ENCODE results near the gene ZNF768. TPM values are rescaled to one million over a fixed set of nuclear protein-coding genes. Genes with fewer than 3 reads are reported as not detected.

The ZNF768 gene
- total RNA-seq, 2 experiments from 2014 or later, result 7.4 to 8.1 TPM

DNA sequence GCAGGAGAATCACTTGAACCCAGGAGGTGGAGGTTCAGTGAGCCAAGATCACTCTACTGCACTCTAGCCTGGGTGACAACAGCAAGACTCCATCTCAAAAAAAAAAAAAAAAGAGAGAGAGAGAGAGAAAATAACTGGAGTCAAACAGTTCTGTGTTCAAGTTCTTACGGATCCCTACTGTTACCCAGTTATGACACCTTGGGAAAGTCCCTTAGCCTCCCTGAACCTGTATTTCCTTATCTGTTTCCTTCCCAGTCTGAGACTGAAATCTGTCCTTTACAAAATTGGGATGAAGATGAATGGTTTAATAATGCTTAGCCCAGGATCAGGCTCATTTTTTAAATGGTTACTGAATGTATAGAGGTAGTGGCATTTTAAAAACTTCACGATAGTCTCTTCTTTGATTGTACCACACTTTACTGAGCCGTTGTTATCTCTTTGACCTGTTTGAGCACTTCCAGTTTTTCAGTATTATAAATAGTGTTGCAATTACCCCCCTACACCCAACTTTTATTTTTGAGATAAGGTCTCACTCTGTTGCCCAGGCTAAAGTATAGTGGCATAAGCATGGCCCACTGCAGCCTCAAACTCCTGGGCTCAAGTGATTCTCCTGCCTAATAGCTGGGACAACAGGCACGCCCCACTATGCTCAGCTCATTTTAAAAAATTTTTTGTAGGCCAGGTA lies 17.1 kb downstream of the ZNF768 start:
- peaks cover 46% of the 10 kb centered on the region for H3K36me3 Mint-ChIP-seq
- ATAC-seq (ENCODE audit: low read depth) (no peak), DNase-seq (no peak)
- H3K27me3 Mint-ChIP-seq, result no peaks in the 10 kb centered on the region
- no peak overlapping the region for H3K27ac Mint-ChIP-seq
- no peak overlapping the region for H3K4me3 Mint-ChIP-seq
- H3K9me3 Mint-ChIP-seq, result no peaks in the 10 kb centered on the region
- peaks cover 16% of the 10 kb centered on the region for H3K4me1 Mint-ChIP-seq
- POLR2A ChIA-PET, result interaction anchor here (1.0 to 4.8 kb wide), 4 partner anchors 10 to 28 kb away, joined by 3 to 16 read pairs (median 5); no protein-coding TSS in a partner anchor

DNA sequence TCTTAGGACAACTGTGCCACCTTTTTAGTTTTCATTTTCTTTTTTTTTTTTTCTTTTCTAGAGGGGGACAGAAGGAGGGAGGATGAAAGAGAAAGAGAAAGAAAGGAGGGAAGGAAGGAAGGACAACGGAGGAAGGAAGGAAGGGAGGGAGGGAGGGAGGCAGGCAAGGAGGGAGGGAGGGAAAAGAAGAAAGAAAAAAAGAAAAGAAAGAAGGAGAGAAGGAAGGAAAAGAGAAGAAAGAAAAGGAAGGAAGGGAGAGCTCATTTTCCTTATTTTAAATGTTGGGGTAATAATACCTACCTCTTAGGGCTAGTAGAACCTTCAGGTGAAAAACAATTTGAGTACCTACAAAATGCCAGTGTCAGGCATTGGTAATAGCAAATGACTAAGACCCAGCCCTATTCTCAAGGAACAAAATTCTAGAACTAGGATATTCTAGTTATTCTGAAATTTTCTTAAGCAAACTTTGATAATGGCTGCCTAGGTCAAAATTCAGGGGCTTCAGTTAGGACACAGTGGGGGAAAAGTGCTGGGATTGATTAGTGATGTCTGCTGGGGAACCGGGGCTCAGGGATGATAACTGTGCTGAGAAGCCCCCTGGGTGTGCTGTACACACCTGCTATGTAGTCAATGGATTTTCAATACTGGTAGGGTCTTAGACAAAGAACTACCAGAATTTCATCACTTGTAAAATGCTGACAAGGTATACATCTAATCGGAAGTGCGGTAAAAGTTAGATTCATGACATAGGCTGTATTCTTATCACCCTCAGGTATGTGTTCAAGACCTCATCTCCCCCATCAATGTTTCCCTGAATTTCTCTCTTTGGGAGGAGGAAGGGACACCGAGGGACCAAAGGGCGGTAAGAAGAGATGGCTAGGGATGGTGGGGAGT lies 22.7 kb downstream of the ZNF768 start:
- Mint-ChIP-seq H3K27ac (peak overlapping the region; percentile 38), H3K27me3 (no peaks in the 10 kb centered on the region), H3K4me3 (no peak overlapping the region), H3K4me1 (peaks cover 7% of the 10 kb centered on the region), H3K9me3 (no peaks in the 10 kb centered on the region), H3K36me3 (peaks cover 27% of the 10 kb centered on the region)
- no peak for ATAC-seq (ENCODE audit: low read depth)
- no peak for DNase-seq
- POLR2A ChIA-PET, result interaction anchor here (0.6 to 2.1 kb wide), 3 partner anchors 12 to 56 kb away, joined by 4 to 7 read pairs (median 5); partner anchors contain the start of gene ZNF747

DNA sequence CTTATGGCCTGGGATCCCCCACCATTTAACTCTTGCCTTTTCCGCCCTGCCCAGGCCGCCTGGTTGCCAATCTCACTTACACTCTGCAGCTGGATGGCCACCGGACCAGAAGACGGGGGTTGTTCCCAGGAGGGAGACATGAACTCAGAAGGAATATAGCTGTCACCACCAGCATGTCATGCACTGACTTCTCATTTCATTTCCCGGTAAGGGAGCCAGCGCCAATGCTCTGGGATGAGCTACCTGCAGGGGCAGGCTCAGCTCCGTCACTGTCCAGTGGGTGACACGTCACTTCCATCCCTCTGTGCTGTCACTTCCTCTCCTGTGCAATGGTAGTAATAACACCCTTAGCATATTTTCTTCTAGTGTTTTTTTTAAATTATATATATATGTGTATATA lies 27.1 kb downstream of the ZNF768 start:
- H3K4me1 Mint-ChIP-seq, result peaks cover 4% of the 10 kb centered on the region
- POLR2A ChIA-PET, result interaction anchor here (0.6 to 4.0 kb wide), 2 partner anchors 11 to 76 kb away, joined by 4 to 16 read pairs; no protein-coding TSS in a partner anchor
- H3K27ac Mint-ChIP-seq, result no peak overlapping the region
- no peak overlapping the region for H3K4me3 Mint-ChIP-seq
- no peaks in the 10 kb centered on the region for H3K27me3 Mint-ChIP-seq
- H3K9me3 Mint-ChIP-seq, result no peaks in the 10 kb centered on the region
- peaks cover 29% of the 10 kb centered on the region for H3K36me3 Mint-ChIP-seq
- DNase-seq (no peak), ATAC-seq (ENCODE audit: low read depth) (no peak)

DNA sequence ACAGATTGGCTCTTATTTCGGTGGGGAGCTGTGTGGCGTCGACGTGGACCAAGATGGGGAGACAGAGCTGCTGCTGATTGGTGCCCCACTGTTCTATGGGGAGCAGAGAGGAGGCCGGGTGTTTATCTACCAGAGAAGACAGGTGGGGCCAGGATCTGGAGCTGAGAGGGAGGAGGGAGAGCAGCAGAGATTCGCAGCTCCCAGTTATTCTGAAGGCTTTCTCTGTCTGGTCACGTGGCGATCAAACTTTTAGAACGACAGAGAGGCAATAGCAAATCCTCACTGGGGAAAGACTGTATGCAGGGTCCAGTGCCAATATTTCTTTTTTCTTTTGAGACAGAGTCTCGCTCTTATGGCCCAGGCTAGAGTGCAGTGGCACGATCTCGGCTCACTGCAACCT lies 31.7 kb downstream of the ZNF768 start:
- Mint-ChIP-seq H3K9me3 (no peaks in the 10 kb centered on the region), H3K27me3 (no peaks in the 10 kb centered on the region), H3K36me3 (peaks cover 39% of the 10 kb centered on the region), H3K4me3 (no peak overlapping the region), H3K4me1 (peaks cover 18% of the 10 kb centered on the region), H3K27ac (peak overlapping the region; percentile 43)
- POLR2A ChIA-PET, result interaction anchor here (0.6 to 2.2 kb wide), 11 partner anchors 9 to 65 kb away, joined by 3 to 5 read pairs (median 4); partner anchors contain the start of gene DCTPP1
- DNase-seq (no peak), ATAC-seq (ENCODE audit: low read depth) (no peak)

DNA sequence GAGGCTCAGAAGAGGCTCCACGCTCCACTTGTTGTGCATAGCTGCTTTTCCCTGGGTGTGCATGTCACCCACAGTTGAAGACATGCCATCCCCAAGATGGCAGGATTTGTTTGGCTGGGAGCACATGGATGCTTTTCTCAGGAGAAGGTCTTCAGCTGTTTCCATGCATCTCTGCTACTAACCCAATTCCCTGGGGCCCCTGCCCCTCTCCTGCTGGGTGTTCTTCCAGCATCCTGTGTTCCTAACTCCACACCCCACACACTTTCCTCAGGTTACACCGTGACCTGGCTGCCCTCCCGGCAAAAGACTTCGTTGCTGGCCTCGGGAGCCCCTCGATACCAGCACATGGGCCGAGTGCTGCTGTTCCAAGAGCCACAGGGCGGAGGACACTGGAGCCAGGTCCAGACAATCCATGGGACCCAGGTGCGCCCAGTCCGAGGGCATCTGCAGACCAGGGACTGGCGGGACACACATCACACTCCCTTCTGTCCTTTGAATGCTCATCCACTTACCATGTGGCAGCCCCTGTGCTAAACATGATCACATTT lies 32.4 kb downstream of the ZNF768 start:
- H3K9me3 Mint-ChIP-seq, result no peaks in the 10 kb centered on the region
- peaks cover 42% of the 10 kb centered on the region for H3K36me3 Mint-ChIP-seq
- no peaks in the 10 kb centered on the region for H3K27me3 Mint-ChIP-seq
- peaks cover 24% of the 10 kb centered on the region for H3K4me1 Mint-ChIP-seq
- no peak overlapping the region for H3K27ac Mint-ChIP-seq
- POLR2A ChIA-PET, result interaction anchor here (1.1 to 2.2 kb wide), 4 partner anchors 16 to 64 kb away, joined by 3 to 5 read pairs (median 4); partner anchors contain the start of gene DCTPP1
- DNase-seq, result no peak
- H3K4me3 Mint-ChIP-seq, result no peak overlapping the region
- ATAC-seq (ENCODE audit: low read depth), result no peak

DNA sequence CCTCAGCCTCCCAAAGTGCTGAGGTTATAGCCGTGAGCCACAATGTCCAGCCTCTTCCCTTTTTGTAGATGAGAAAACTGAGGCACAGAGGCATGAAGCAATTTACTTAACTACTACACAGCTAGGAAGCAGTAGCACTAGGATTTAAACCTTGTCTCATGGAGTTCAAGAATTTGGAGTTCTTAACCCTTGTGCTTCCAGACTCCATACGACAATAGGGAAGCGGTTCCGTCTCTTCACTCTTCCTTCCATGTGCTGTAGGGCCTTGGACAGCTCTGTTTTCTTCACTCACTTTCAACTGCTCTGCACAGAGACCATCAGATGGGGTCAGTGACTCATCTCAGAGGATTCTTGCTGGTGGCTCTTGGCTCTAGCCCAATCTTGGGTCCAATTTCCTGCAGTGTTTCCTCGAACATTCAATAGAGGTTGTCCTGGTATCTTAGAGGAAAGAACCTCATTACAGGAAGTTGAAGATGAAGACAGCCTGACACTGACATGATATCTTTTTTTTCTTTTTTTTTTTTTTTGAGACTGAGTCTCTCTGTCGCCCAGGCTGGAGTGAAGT lies 34.5 kb downstream of the ZNF768 start:
- peak overlapping the region; percentile 43 for H3K4me3 Mint-ChIP-seq
- no peaks in the 10 kb centered on the region for H3K27me3 Mint-ChIP-seq
- H3K9me3 Mint-ChIP-seq, result no peaks in the 10 kb centered on the region
- H3K27ac Mint-ChIP-seq, result peak overlapping the region; percentile 91
- ATAC-seq (ENCODE audit: low read depth) (peak; percentile 89), DNase-seq (no peak)
- POLR2A ChIA-PET, result interaction anchor here (0.6 to 4.8 kb wide), 15 partner anchors 12 to 132 kb away, joined by 3 to 25 read pairs (median 4); partner anchors contain the start of genes ITGAL and ZNF747
- peaks cover 34% of the 10 kb centered on the region for H3K4me1 Mint-ChIP-seq
- H3K36me3 Mint-ChIP-seq, result peaks cover 51% of the 10 kb centered on the region

DNA sequence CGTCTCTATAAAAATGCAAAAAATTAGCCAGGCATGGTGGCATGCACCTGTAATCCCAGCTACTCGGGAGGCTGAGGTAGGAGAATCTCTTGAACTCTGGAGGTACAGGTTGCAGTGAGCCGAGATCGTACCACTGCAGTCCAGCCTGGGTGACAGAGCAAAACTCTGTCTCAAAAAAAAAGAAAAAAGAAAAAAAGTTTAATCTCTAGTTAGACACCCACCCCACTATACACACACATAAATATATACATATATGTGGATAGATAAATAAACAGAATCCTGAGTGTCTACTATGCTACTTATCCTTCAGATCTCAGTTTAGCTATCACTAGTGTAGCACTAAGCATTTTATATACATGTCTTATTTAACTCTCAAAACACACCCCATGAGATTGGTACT lies 35.1 kb downstream of the ZNF768 start:
- Mint-ChIP-seq H3K9me3 (no peaks in the 10 kb centered on the region), H3K27me3 (no peaks in the 10 kb centered on the region), H3K36me3 (peaks cover 53% of the 10 kb centered on the region), H3K27ac (peak overlapping the region; percentile 91), H3K4me3 (peak overlapping the region; percentile 43), H3K4me1 (peaks cover 37% of the 10 kb centered on the region)
- no peak for DNase-seq
- no peak for ATAC-seq (ENCODE audit: low read depth)
- POLR2A ChIA-PET, result interaction anchor here (0.6 to 4.8 kb wide), 17 partner anchors 11 to 211 kb away, joined by 3 to 25 read pairs (median 5); partner anchors contain the start of genes DCTPP1, ITGAL, PRR14 and SEPHS2

DNA sequence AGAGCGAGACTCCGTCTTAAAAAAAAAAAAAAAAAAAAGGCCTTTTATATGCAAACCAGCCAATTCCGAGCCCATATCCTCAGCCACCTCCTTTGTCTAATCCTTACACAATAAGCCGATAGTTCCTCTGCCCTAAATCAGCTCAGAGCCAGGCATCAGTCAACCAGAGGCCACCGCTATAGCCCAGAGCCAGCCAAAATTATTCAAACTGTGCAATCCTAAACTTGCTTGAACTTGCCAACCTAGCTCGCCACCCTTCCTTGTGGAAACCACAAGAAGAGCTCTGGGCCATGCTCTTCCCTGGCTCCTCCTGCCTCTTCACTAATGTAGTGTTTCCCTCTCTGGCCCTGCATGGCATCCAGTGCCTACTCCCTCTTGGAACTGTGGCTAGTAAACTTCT lies 36.2 kb downstream of the ZNF768 start:
- no peaks in the 10 kb centered on the region for H3K27me3 Mint-ChIP-seq
- DNase-seq (no peak), ATAC-seq (ENCODE audit: low read depth) (no peak)
- peaks cover 41% of the 10 kb centered on the region for H3K4me1 Mint-ChIP-seq
- H3K36me3 Mint-ChIP-seq, result peaks cover 55% of the 10 kb centered on the region
- H3K9me3 Mint-ChIP-seq, result no peaks in the 10 kb centered on the region
- POLR2A ChIA-PET, result interaction anchor here (0.6 to 4.8 kb wide), 8 partner anchors 10 to 101 kb away, joined by 3 to 25 read pairs (median 6); partner anchors contain the start of genes DCTPP1, ITGAL and SEPHS2
- H3K4me3 Mint-ChIP-seq, result no peak overlapping the region
- H3K27ac Mint-ChIP-seq, result peak overlapping the region; percentile 63

DNA sequence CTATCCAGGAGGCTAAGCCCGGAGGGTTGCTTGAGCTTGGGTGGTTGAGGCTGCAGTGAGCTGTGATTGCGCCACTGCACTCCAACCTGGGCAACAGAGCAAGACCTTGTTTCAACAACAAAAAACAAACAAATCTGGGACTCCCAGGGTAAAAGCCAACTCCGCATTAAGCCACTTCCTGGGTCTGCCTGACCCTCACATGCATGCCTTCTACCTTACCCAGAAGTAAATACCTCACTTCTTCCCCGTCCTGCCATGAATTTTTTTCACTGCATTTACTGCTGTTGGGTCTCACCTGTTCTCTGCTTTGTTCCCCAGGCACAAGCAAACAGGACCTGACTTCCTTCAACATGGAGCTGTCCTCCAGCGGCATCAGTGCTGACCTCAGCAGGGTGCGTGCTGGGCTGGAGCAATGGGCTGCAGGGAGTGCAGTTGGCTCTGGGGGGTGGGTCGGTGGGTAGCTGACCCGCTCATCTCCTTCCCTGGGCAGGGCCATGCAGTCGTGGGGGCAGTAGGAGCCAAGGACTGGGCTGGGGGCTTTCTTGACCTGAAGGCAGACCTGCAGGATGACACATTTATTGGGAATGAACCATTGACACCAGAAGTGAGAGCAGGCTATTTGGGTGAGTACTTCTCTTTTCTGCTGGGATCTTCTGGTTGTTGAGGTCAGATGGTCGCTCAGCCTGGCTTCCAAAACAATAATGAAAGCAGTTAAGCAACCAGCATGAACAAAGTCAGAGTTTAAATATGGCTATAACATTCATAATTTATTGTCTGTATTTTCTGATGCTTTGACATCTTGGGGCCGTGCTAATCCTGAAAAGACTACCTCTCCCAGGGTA lies 37.4 kb downstream of the ZNF768 start:
- Mint-ChIP-seq H3K27ac (peak overlapping the region; percentile 58), H3K4me3 (no peak overlapping the region), H3K27me3 (no peaks in the 10 kb centered on the region), H3K4me1 (peaks cover 47% of the 10 kb centered on the region), H3K9me3 (no peaks in the 10 kb centered on the region), H3K36me3 (peaks cover 54% of the 10 kb centered on the region)
- ATAC-seq (ENCODE audit: low read depth) (no peak), DNase-seq (no peak)
- POLR2A ChIA-PET, result interaction anchor here (0.7 to 4.8 kb wide), 9 partner anchors 9 to 134 kb away, joined by 3 to 25 read pairs (median 6); partner anchors contain the start of genes ITGAL, SEPHS2 and SEPTIN1

DNA sequence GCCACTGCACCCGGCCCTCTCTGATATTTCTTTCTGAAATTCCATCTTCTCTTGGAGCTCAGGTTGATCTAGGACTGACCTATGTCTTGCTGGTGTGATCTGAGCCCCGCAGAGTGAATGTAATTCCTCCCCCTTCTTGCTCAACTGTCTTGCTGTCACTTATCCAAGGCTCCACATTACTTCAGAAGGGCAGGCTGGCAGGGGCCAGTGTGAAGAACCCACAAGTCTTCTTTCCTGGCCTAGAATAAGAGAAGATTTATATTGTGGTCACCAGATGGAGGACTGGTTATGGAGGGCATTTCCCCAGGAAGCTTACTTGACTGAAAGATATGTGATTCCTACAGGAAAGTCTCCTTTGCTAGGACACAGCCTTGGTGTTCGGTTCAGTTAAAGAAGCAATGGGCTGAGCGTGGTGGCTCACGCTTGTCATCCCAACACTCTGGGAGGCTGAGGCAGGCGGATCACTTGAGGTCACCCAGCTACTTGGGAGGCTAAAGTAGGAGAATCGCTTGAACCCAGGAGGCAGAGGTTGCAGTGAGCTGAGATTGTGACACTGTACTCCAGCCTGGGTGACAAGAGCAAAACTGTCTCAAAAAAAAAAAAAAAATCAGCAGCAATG lies 40.4 kb downstream of the ZNF768 start:
- H3K4me3 Mint-ChIP-seq, result peak overlapping the region; percentile 10

DNA sequence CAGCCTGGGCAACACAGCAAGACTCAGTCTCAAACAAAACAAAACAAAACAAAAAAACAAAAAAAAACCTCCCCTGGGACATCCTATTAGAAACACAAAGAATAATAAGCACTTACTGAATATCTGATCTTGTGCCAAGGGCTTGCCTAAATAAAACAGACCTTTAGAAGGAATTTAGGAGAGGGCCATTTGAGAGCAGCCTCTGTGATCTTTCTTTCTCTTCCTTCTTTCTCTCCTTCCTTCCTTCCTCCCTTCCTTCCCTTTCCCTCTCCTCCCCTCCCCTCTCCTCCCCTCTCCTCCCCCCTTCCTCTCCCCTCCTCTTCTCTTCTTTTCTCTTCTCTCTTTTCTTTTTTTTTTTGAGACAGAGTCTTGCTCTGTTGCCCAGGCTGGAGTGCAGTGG lies 41.5 kb downstream of the ZNF768 start:
- ATAC-seq (ENCODE audit: low read depth) (no peak), DNase-seq (no peak)
- Mint-ChIP-seq H3K36me3 (peaks cover 65% of the 10 kb centered on the region), H3K9me3 (no peaks in the 10 kb centered on the region), H3K4me1 (peaks cover 47% of the 10 kb centered on the region), H3K27ac (peak overlapping the region; percentile 67), H3K27me3 (no peaks in the 10 kb centered on the region), H3K4me3 (no peak overlapping the region)
- POLR2A ChIA-PET, result interaction anchor here (0.7 kb wide), 1 partner anchor 29 kb away, joined by 3 read pairs; no protein-coding TSS in a partner anchor

More for the DNA sequence above, 40.4 kb downstream of the ZNF768 start:
- POLR2A ChIA-PET, result interaction anchor here (0.6 to 1.2 kb wide), 10 partner anchors 9 to 148 kb away, joined by 3 to 6 read pairs (median 3); no protein-coding TSS in a partner anchor
- Mint-ChIP-seq H3K36me3 (peaks cover 65% of the 10 kb centered on the region), H3K4me1 (peaks cover 48% of the 10 kb centered on the region), H3K27ac (peak overlapping the region; percentile 79), H3K27me3 (no peaks in the 10 kb centered on the region), H3K9me3 (no peaks in the 10 kb centered on the region)
- no peak for ATAC-seq (ENCODE audit: low read depth)
- no peak for DNase-seq
